Measurements from ENCODE around the gene MYH13. TPM values are rescaled to one million over a fixed set of nuclear protein-coding genes. Genes with fewer than 3 reads are reported as not detected.

MYH13 gene
- total and polyA plus RNA-seq, 7 donors = 0.01 to 0.11 (median 0.07) TPM

DNA sequence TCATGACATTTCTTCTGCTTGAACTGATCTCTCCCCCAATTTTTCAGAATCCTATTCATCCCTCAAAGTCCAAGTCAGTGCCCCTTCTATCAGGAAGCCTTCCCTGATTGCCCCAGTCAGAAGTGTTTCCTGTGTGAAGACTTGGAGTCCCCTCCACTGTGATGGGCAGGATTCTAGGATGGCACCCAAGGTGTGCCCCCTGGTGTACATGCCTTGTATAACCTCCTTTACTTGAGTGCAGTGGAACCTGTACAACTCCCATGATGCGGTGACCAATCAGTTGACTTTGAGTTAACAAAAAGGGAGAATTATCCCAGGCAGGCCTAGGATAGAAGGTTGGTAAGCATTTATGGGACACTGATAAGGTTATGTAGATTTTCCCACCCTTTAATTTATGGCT is 23.4 kb downstream of the MYH13 start:
- ATAC-seq = no peak
- H3K27me3 ChIP-seq (ENCODE audit: insufficient read depth in 3 of 3, low read length in 2 of 3) = peaks cover 0 to 2% (median 0%) of the 10 kb centered on the region in 3 donors

GRCh38 chr17:10344816-10345215 is 28.0 kb downstream of the MYH13 start:
- DNase-seq (no peak), ATAC-seq (no peak)
- Histone ChIP-seq H3K4me1 (no peaks in the 10 kb centered on the region), H3K9me3 (no peaks in the 10 kb centered on the region), H3K4me3 (no peak overlapping the region), H3K36me3 (ENCODE audit: insufficient read depth in 1 of 2, low read depth in 1 of 2) (no peaks in the 10 kb centered on the region), H3K27ac (no peak overlapping the region), H3K27me3 (ENCODE audit: insufficient read depth in 3 of 3, low read length in 2 of 3) (peaks cover 0 to 2% (median 0%) of the 10 kb centered on the region in 3 donors)
- no peak for TF ChIP-seq CTCF (IDR thresholded peaks at IDR 0.05)
- WGBS, 3 donors = 74 to 83% (median 74%) methylated on average over 3 of the region's 3 CpGs
- intact Hi-C loops (cut with DNase I) = no loop called here

More for the DNA sequence above, 23.4 kb downstream of the MYH13 start:
- Histone ChIP-seq H3K4me3 (no peak overlapping the region), H3K4me1 (no peaks in the 10 kb centered on the region), H3K36me3 (ENCODE audit: insufficient read depth in 1 of 2, low read depth in 1 of 2) (no peaks in the 10 kb centered on the region), H3K27ac (no peak overlapping the region), H3K9me3 (no peaks in the 10 kb centered on the region)
- TF ChIP-seq CTCF (IDR thresholded peaks at IDR 0.05) = no peak
- intact Hi-C loops (cut with DNase I) = no loop called here
- no peak for DNase-seq
- WGBS, 3 donors = 90 to 100% (median 100%) methylated on average over 1 of the region's 1 CpG

- Histone ChIP-seq H3K9me3 (no peaks in the 10 kb centered on the region), H3K36me3 (ENCODE audit: insufficient read depth in 1 of 2, low read depth in 1 of 2) (no peaks in the 10 kb centered on the region), H3K4me3 (no peak overlapping the region), H3K27ac (no peak overlapping the region), H3K27me3 (ENCODE audit: insufficient read depth in 3 of 3, low read length in 2 of 3) (no peaks in the 10 kb centered on the region), H3K4me1 (no peaks in the 10 kb centered on the region)
- intact Hi-C loops (cut with DNase I) = no loop called here
- ATAC-seq (no peak), DNase-seq (no peak)
- 79 to 83% (median 82%) methylated on average over 8 of the region's 8 CpGs for WGBS, 3 donors
- no peak for TF ChIP-seq CTCF (IDR thresholded peaks at IDR 0.05)
These were observed 33.8 kb downstream of the MYH13 start for GRCh38 chr17:10339051-10339450.

DNA sequence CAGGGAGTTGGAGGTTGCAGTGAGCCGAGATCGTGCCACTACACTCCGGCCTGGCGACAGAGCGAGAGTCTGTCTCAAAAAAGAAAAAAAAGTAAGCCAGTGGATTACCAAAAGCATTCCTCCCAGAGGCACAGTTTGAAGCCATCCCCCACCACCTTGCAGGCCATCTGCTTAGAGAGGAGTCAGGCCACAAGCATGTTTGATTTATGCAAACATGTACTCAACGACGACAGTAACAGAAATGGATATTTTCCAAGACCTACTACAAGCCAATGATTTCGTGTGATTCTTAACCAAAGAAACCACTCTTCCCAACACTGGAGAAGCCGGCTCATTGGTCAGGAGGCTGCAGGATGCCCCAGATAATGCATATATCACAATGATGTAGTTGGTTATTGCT is 34.8 kb downstream of the MYH13 start:
- intact Hi-C loops (cut with DNase I) = no loop called here

More for the DNA sequence above, 34.8 kb downstream of the MYH13 start:
- H3K27ac ChIP-seq = no peak overlapping the region
- ATAC-seq = no peak
- no peak for TF ChIP-seq CTCF (IDR thresholded peaks at IDR 0.05)
- no peaks in the 10 kb centered on the region for H3K27me3 ChIP-seq (ENCODE audit: insufficient read depth in 3 of 3, low read length in 2 of 3)
- no peaks in the 10 kb centered on the region for H3K9me3 ChIP-seq
- no peak overlapping the region for H3K4me3 ChIP-seq
- WGBS, 3 donors = 67 to 75% (median 68%) methylated on average over 9 of the region's 9 CpGs
- H3K36me3 ChIP-seq (ENCODE audit: insufficient read depth in 1 of 2, low read depth in 1 of 2) = no peaks in the 10 kb centered on the region
- H3K4me1 ChIP-seq = no peaks in the 10 kb centered on the region
- DNase-seq = no peak

All from psoas muscle (tissue), 8 donors.